SK-N-SH treated with all-trans-retinoic acid at 6 μM for 48 hours (cell line): ENCODE measurements around the gene OR2B2.

ENCODE experiments used
- GLIS3 ChIP-seq: fragments of 250-450 bp; sonication (Bioruptor Pico); IDR thresholded peaks from 2 replicates; pipeline ENCODE4 v1.5.0; 2020; ENCODE audit warnings: mild to moderate bottlenecking, moderate library complexity
- OSR1 ChIP-seq: fragments of 250-450 bp; sonication (Bioruptor Pico); IDR thresholded peaks from 2 replicates; pipeline ENCODE4 v1.8.0; 2022; ENCODE audit warnings: moderate library complexity, mild to moderate bottlenecking, inconsistent platforms
- RARB ChIP-seq: fragments of 250-450 bp; sonication (Bioruptor Pico); IDR thresholded peaks from 2 replicates; pipeline ENCODE4 v1.8.0; 2021; ENCODE audit warnings: mild to moderate bottlenecking, moderate library complexity
- ZC3H10 ChIP-seq: fragments of 250-450 bp; sonication (Bioruptor Pico); IDR thresholded peaks from 2 replicates; pipeline ENCODE4 v1.5.1; 2021; ENCODE audit warnings: mild to moderate bottlenecking, moderate library complexity
- ZFP3 ChIP-seq: fragments of 250-450 bp; sonication (Bioruptor Pico); IDR thresholded peaks from 2 replicates; pipeline ENCODE4 v1.5.0; 2020; ENCODE audit warnings: mild to moderate bottlenecking, moderate library complexity
- ZFP30 ChIP-seq: fragments of 450-650 bp; formaldehyde crosslinking; IDR thresholded peaks from 2 replicates; pipeline ENCODE4 v1.5.0; 2022; ENCODE audit warnings: mild to moderate bottlenecking, moderate library complexity
- TF ChIP-seq, protein P1 (sequence below): fragments of 250-450 bp; sonication (Bioruptor Pico); IDR thresholded peaks from 2 replicates; pipeline ENCODE4 v1.8.0; 2020; ENCODE audit warnings: mild to moderate bottlenecking, moderate library complexity, borderline replicate concordance

DNA sequence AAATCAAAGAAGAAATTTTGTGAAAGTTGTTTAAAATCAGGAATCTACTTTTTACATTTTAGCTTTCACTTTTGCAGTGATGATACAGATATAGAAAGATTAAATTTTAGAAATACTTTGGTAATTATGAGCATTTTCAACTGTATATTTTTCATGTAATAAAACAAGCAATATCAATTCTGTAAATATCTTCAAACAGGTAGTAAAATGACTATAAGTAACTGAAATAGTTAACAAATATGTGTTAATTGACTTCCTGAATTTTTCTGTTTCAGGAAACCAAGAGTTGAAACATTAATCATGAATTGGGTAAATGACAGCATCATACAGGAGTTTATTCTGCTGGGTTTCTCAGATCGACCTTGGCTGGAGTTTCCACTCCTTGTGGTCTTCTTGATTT is 44.7 kb upstream of the OR2B2 start, which contains the start of gene OR2B6:
- no peak for TF ChIP-seq OSR1 (CRISPR knock-in tag)
- no peak for TF ChIP-seq RARB (CRISPR knock-in tag)
- TF ChIP-seq ZFP30 (CRISPR knock-in tag) = no peak
- TF ChIP-seq GLIS3 (CRISPR knock-in tag) = no peak
- TF ChIP-seq, protein P1, sequence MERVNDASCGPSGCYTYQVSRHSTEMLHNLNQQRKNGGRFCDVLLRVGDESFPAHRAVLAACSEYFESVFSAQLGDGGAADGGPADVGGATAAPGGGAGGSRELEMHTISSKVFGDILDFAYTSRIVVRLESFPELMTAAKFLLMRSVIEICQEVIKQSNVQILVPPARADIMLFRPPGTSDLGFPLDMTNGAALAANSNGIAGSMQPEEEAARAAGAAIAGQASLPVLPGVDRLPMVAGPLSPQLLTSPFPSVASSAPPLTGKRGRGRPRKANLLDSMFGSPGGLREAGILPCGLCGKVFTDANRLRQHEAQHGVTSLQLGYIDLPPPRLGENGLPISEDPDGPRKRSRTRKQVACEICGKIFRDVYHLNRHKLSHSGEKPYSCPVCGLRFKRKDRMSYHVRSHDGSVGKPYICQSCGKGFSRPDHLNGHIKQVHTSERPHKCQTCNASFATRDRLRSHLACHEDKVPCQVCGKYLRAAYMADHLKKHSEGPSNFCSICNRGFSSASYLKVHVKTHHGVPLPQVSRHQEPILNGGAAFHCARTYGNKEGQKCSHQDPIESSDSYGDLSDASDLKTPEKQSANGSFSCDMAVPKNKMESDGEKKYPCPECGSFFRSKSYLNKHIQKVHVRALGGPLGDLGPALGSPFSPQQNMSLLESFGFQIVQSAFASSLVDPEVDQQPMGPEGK (CRISPR knock-in tag) = no peak
- no peak for TF ChIP-seq ZFP3 (CRISPR knock-in tag)
- TF ChIP-seq ZC3H10 (CRISPR knock-in tag) = no peak
